IPS-15b (cell line): ENCODE data around the gene TMEM143.
"Not testable (repeated sequence)": the region's sequence is repeated elsewhere in the genome, so short reads cannot be mapped to it uniquely, and the experiment has no call there.

Source experiments
- H3K27me3 ChIP-seq: one replicate; pipeline ENCODE4 v1.6.1; 2013; ENCODE audit warnings: low read length; ENCODE audit not compliant: control insufficient read depth, insufficient read depth
- H3K36me3 ChIP-seq: one replicate; pipeline ENCODE4 v1.6.1; 2013; ENCODE audit warnings: low read length; ENCODE audit not compliant: control insufficient read depth, insufficient read depth
- H3K4me1 ChIP-seq: one replicate; pipeline ENCODE4 v1.6.1; 2013; ENCODE audit warnings: mild to moderate bottlenecking, low read length; ENCODE audit not compliant: control insufficient read depth, insufficient read depth
- H3K4me3 ChIP-seq: one replicate; pipeline ENCODE4 v1.5.1; 2013; ENCODE audit warnings: low read depth, low read length
- H3K9ac ChIP-seq: one replicate; pipeline ENCODE4 v1.6.1; 2013; ENCODE audit warnings: low read depth, mild to moderate bottlenecking, low read length
- H3K9me3 ChIP-seq: one replicate; pipeline ENCODE4 v1.6.1; 2013; ENCODE audit warnings: mild to moderate bottlenecking, low read length; ENCODE audit not compliant: control insufficient read depth, insufficient read depth

The TMEM143 gene

DNA sequence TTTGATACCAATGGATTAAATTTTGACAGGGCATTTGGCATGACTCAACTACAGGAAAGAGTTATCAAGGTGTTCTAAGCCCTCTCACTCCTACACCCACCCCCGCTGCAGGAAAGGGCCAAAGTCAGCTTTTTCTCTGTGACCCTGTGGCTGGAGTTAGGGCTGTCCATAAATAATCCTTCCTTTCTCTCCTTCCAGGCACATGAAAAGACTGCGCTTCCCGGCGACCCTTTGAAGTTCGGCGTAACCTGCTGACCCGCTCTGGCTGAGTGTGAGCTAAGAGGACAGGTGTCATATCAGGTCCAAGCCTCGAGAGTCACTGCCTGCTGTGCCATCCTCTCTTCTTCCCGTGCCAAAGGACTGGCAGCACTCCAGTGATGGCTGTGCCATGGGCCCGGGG lies 68.3 kb downstream of the TMEM143 start:
- no peaks in the 10 kb centered on the region for H3K4me1 ChIP-seq
- no peaks in the 10 kb centered on the region for H3K9me3 ChIP-seq
- no peaks in the 10 kb centered on the region for H3K27me3 ChIP-seq
- H3K4me3 ChIP-seq: no peak overlapping the region
- peak overlapping the region; percentile 37 for H3K9ac ChIP-seq
- no peaks in the 10 kb centered on the region for H3K36me3 ChIP-seq

DNA sequence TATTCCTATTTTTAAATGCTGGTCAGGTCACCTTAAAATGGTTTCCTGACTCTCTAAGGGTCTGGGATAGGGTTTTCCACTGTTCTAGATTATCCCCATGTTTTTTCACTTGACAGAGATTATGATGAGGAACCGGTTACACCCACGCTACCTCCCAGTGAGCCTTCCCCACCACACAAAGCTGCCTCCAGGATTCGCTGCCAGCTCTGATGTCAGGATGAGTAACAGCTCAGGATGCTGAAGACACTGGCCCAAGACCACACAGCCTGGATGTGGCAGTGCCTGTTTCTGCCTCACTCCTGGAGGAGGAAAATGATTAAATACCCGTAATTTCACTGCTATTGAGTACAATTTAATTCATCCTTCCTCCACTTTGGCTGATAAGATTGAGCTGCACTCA lies 70.9 kb downstream of the TMEM143 start:
- H3K27me3 ChIP-seq: no peaks in the 10 kb centered on the region
- H3K4me1 ChIP-seq: no peaks in the 10 kb centered on the region
- no peaks in the 10 kb centered on the region for H3K9me3 ChIP-seq
- no peak overlapping the region for H3K9ac ChIP-seq
- no peak overlapping the region for H3K4me3 ChIP-seq
- no peaks in the 10 kb centered on the region for H3K36me3 ChIP-seq

DNA sequence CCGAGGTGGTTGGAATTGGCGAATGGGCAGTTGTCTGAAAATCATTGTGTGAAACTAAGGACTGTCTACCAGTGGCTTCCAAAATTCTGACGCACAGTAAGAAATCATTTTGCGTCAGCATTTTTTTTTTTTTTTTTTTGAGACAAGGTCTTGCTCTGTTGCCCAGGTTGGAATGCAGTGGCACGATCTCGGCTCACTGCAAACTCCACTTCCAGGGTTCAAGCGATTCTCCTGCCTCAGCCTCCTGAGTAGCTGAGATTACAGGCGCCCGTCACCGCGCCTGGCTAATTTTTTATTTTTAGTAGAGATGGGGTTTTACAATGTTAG lies 72.3 kb downstream of the TMEM143 start:
- peak overlapping the region; percentile 62 for H3K4me3 ChIP-seq
- not testable (repeated sequence) for H3K4me1 ChIP-seq, H3K27me3 ChIP-seq, H3K9ac ChIP-seq, H3K36me3 ChIP-seq, H3K9me3 ChIP-seq

DNA sequence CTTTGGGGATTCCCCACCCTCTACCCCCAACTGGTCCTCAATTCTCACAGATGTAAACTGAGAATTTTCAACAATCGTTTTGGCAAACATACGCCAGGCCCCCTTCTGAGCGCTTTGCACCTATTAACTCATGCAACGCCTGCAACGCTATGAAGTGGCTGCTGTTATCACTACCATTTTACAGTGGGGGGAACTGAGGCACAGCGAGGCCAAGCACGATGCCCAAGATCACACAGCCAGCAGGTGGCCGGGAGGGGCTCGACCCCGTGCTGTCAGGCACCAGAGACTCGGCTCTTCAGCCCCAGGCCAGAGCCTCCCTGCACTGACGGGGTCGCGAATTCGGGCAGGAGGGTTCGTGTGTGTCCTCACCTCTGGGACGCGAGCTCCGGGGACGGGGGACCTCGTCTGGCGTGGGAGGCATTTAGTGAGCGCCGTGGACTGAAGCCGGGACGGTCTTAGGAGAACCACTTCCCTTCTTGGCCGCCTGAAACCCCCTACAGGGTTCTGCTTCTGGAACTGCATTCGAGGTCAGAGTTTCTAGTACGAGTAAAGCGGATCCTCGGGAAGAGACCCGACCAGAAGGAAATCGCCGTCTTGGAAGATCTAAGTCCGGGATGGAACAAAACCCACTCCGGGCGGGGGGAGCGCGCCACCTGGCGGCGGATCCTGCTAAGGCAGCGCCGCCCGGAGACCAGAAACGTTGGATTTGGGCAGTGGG lies 72.8 kb downstream of the TMEM143 start:
- peak overlapping the region; percentile 17 for H3K9ac ChIP-seq

DNA sequence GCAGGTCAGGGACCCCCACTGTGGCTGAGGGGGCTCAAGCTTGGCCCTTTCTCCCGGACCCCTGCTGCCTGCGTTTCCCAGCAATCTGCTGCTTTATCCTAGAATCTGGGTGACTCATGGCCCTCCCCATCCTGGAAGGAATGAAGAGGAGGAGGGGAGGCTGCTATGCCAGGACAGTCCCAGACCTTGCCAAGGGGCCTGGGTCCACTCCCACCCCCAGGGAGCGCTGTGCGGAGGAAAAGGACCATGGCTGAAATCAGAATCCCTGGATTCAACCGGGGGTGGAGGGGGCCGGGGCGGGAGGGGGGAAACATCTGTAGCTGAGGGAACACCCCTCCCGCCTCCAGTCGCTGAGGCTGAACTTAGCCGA lies 73.4 kb downstream of the TMEM143 start:
- Histone ChIP-seq H3K9ac (peak overlapping the region; percentile 47), H3K27me3 (no peaks in the 10 kb centered on the region), H3K36me3 (peaks cover 15% of the 10 kb centered on the region), H3K4me3 (peak overlapping the region; percentile 62), H3K9me3 (no peaks in the 10 kb centered on the region), H3K4me1 (no peaks in the 10 kb centered on the region)

More for the DNA sequence above, 72.8 kb downstream of the TMEM143 start:
- Histone ChIP-seq H3K4me1 (no peaks in the 10 kb centered on the region), H3K36me3 (peaks cover 9% of the 10 kb centered on the region), H3K27me3 (no peaks in the 10 kb centered on the region), H3K4me3 (peak overlapping the region; percentile 62), H3K9me3 (no peaks in the 10 kb centered on the region)

DNA sequence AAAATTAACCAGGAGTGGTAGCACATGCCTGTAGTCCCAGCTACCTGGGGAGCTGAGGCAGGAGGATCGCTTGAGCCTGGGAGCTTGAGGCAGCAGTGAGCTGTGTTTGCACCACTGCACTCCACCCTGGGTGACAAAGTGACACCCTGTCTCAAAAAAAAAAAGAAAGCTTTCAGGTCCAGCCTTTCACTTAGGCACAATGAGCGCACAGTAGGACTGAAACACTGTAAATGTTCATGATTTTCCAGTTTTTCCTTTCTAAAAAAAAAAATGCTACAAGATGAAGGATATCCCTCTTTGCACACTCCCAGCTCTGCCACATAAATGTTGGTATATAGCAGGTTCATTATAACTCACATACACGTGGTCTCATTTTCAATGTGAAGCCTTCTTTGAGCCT lies 76.0 kb downstream of the TMEM143 start:
- Histone ChIP-seq H3K9me3 (no peaks in the 10 kb centered on the region), H3K27me3 (no peaks in the 10 kb centered on the region), H3K4me3 (no peak overlapping the region), H3K9ac (no peak overlapping the region), H3K36me3 (peaks cover 29% of the 10 kb centered on the region), H3K4me1 (no peaks in the 10 kb centered on the region)

DNA sequence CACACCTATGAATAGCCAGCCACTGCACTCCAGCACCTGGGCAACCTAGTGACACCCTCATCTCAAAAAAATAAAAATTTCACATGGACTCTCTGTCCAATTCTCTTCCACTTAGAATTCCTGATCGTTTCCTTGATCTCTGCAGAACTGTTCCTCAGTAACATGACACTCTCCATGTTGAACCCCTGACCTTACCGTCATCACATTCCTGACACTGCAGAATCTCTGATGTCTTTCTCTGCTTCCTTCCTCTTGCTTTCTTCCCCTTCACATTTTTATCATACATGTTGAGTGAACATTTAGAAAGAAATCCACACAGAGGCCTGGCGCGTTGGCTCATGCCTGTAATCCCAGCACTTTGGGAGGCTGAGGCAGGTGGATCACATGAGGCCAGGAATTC lies 78.8 kb downstream of the TMEM143 start:
- Histone ChIP-seq H3K9me3 (no peaks in the 10 kb centered on the region), H3K4me1 (no peaks in the 10 kb centered on the region), H3K36me3 (peaks cover 42% of the 10 kb centered on the region), H3K27me3 (no peaks in the 10 kb centered on the region), H3K4me3 (no peak overlapping the region), H3K9ac (no peak overlapping the region)

DNA sequence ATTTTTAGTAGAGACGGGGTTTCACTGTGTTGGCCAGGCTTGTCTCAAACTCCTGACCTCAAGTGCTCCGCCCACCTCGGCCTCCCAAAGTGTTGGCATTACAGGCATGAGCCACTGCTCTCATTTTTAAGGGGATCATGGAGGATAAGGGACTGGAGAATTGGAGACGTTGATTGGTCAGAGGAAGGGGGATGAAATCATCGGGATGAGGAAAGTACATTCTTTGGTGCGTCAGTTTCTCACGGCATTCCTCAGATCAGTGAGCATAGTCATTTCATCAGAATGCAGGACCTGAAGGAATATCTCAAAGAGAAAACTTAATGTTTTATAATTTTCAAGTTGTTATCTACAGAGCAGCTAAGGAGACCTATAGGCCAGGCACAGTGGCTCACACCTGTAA lies 79.8 kb downstream of the TMEM143 start:
- Histone ChIP-seq H3K27me3 (no peaks in the 10 kb centered on the region), H3K36me3 (peaks cover 45% of the 10 kb centered on the region), H3K4me1 (no peaks in the 10 kb centered on the region), H3K4me3 (no peak overlapping the region), H3K9ac (no peak overlapping the region), H3K9me3 (no peaks in the 10 kb centered on the region)
